Small intestine (tissue), 7 donors: ENCODE results near the gene AGPAT3. TPM values are rescaled to one million over a fixed set of nuclear protein-coding genes. Genes with fewer than 3 reads are reported as not detected.

Experiments
- DNase-seq, 2 donors: peaks; one replicate each; pipeline versions ENCODE4 v3.0.0 to v3.0.0-alpha.2; 2013
- FAIRE-seq: peaks from 2 replicates; lab custom pipeline; 2012; peaks lifted over from hg19 to GRCh38; lab: Jason Lieb, UNC
- H3K27ac ChIP-seq, 3 donors: one replicate each; pipeline ENCODE4 v1.5.1; 2013; ENCODE audit warnings: low read length in 2 of 3, mild to moderate bottlenecking in 2 of 3, control low read depth in 1 of 3, inconsistent platforms in 1 of 3, low read depth in 1 of 3, moderate library complexity in 1 of 3
- H3K27me3 ChIP-seq, 3 donors: one replicate each; pipeline ENCODE4 v1.6.1; 2013; ENCODE audit warnings: low read length in 3 of 3, inconsistent platforms in 1 of 3; ENCODE audit not compliant: control insufficient read depth in 3 of 3, insufficient read depth in 3 of 3
- H3K36me3 ChIP-seq, 3 donors: one replicate each; pipeline ENCODE4 v1.6.1; 2013; ENCODE audit warnings: low read length in 3 of 3, inconsistent platforms in 1 of 3, low read depth in 1 of 3, mild to moderate bottlenecking in 1 of 3, moderate library complexity in 1 of 3; ENCODE audit not compliant: control insufficient read depth in 3 of 3, insufficient read depth in 2 of 3
- H3K4me1 ChIP-seq, 3 donors: one replicate each; pipeline ENCODE4 v1.6.1; 2013; ENCODE audit warnings: low read length in 2 of 3, inconsistent platforms in 1 of 3, low read depth in 1 of 3, mild to moderate bottlenecking in 1 of 3, moderate library complexity in 1 of 3; ENCODE audit not compliant: control insufficient read depth in 3 of 3, insufficient read depth in 2 of 3
- H3K4me3 ChIP-seq, 3 donors: one replicate each; pipeline ENCODE4 v1.5.1; 2013; ENCODE audit warnings: low read length in 3 of 3, control low read depth in 1 of 3, inconsistent platforms in 1 of 3, low read depth in 1 of 3, mild to moderate bottlenecking in 1 of 3, moderate library complexity in 1 of 3
- H3K9me3 ChIP-seq, 2 donors: one replicate each; pipeline ENCODE4 v1.6.1; 2013; ENCODE audit warnings: low read depth in 1 of 2, low read length in 1 of 2; ENCODE audit not compliant: control insufficient read depth in 2 of 2, insufficient read depth in 1 of 2
- WGBS, 3 donors: extraction: QIAGEN DNeasy Blood & Tissue Kit; methylation state at CpG; one replicate each; pipeline ENCODE4 v1.1.7; 2013; 5-methylcytosine and 5-hydroxymethylcytosine counted together
- polyA plus RNA-seq, 4 donors: library from polyadenylated mRNA; stranded (reverse) in 3 of 4; unstranded in 1 of 4; fragments of 200-250 nt in 3 of 4; fragments of 120-200 nt in 1 of 4; gene quantifications; one replicate each; pipeline versions ENCODE4 v1.2.1 to v1.2.3, GENCODE V29; 2013
- donor health status: healthy with polysubstance abuse.
- donor health status: control.
- donor health status: control.
- donor health status: Bipolar disorder and iron deficiency.
- donor health status: healthy.

The AGPAT3 gene
- polyA plus RNA-seq, 4 donors: 21.3 to 93.2 (median 42.8) TPM

- Histone ChIP-seq H3K4me3 (no peak overlapping the region), H3K4me1 (peaks cover 0 to 15% (median 4%) of the 10 kb centered on the region in 3 donors), H3K36me3 (peaks cover 0 to 77% (median 1%) of the 10 kb centered on the region in 3 donors), H3K9me3 (peaks cover 0 to 4% of the 10 kb centered on the region in 2 donors), H3K27ac (no peak overlapping the region), H3K27me3 (no peaks in the 10 kb centered on the region)
- FAIRE-seq: no peak
- DNase-seq: no peak
- WGBS, 3 donors: 95% methylated on average over 38 to 41 of the region's 41 CpGs
Measured at GRCh38 chr21:43934716-43935705, 70.0 kb downstream of the AGPAT3 start.

- Histone ChIP-seq H3K4me1 (peaks cover 0 to 22% (median 4%) of the 10 kb centered on the region in 3 donors), H3K9me3 (peaks cover 0 to 4% of the 10 kb centered on the region in 2 donors), H3K27ac (no peak overlapping the region), H3K4me3 (no peak overlapping the region), H3K27me3 (no peaks in the 10 kb centered on the region), H3K36me3 (peaks cover 0 to 78% (median 1%) of the 10 kb centered on the region in 3 donors)
- WGBS, 3 donors: 69 to 81% (median 70%) methylated on average over 13 to 15 of the region's 15 CpGs
- FAIRE-seq: no peak
- no peak for DNase-seq
Measured at GRCh38 chr21:43935711-43936110, 70.7 kb downstream of the AGPAT3 start.

GRCh38 chr21:43936247-43936967 is 71.4 kb downstream of the AGPAT3 start:
- DNase-seq: no peak
- 78 to 87% (median 80%) methylated on average over 25 of the region's 25 CpGs for WGBS, 3 donors
- no peak for FAIRE-seq
- peaks cover 0 to 80% (median 1%) of the 10 kb centered on the region in 3 donors for H3K36me3 ChIP-seq
- no peak overlapping the region for H3K4me3 ChIP-seq
- H3K4me1 ChIP-seq: peaks cover 0 to 28% (median 4%) of the 10 kb centered on the region in 3 donors
- H3K27me3 ChIP-seq: no peaks in the 10 kb centered on the region
- no peak overlapping the region for H3K27ac ChIP-seq
- peaks cover 0 to 4% of the 10 kb centered on the region in 2 donors for H3K9me3 ChIP-seq

GRCh38 chr21:43937051-43937832 is 72.2 kb downstream of the AGPAT3 start:
- Histone ChIP-seq H3K9me3 (peaks cover 0 to 4% of the 10 kb centered on the region in 2 donors), H3K27ac (no peak overlapping the region), H3K4me3 (no peak overlapping the region), H3K36me3 (peaks cover 0 to 83% (median 0%) of the 10 kb centered on the region in 3 donors), H3K4me1 (peaks cover 0 to 28% (median 4%) of the 10 kb centered on the region in 3 donors), H3K27me3 (no peaks in the 10 kb centered on the region)
- DNase-seq (no peak), FAIRE-seq (no peak)
- 94 to 97% (median 95%) methylated on average over 12 of the region's 12 CpGs for WGBS, 3 donors

GRCh38 chr21:43937891-43938309 is 72.9 kb downstream of the AGPAT3 start:
- 92 to 94% (median 93%) methylated on average over 5 to 6 of the region's 6 CpGs for WGBS, 3 donors
- no peak overlapping the region for H3K27ac ChIP-seq
- peaks cover 0 to 4% of the 10 kb centered on the region in 2 donors for H3K9me3 ChIP-seq
- H3K36me3 ChIP-seq: peaks cover 0 to 82% (median 0%) of the 10 kb centered on the region in 3 donors
- H3K4me1 ChIP-seq: peaks cover 0 to 28% (median 4%) of the 10 kb centered on the region in 3 donors
- H3K27me3 ChIP-seq: no peaks in the 10 kb centered on the region
- no peak for DNase-seq
- no peak for FAIRE-seq
- no peak overlapping the region for H3K4me3 ChIP-seq

GRCh38 chr21:43938751-43939442 is 73.9 kb downstream of the AGPAT3 start:
- H3K9me3 ChIP-seq: peaks cover 0 to 4% of the 10 kb centered on the region in 2 donors
- WGBS, 3 donors: 6 to 22% (median 8%) methylated on average over 30 of the region's 30 CpGs
- H3K27ac ChIP-seq: peak overlapping the region in 1 of 3 donors; percentile 75
- peak; percentile 85 to 90 for DNase-seq
- peaks cover 0 to 78% (median 0%) of the 10 kb centered on the region in 3 donors for H3K36me3 ChIP-seq
- H3K4me1 ChIP-seq: peaks cover 0 to 28% (median 4%) of the 10 kb centered on the region in 3 donors
- peak overlapping the region in 2 of 3 donors; percentile 43 to 46 for H3K4me3 ChIP-seq
- no peak for FAIRE-seq
- no peaks in the 10 kb centered on the region for H3K27me3 ChIP-seq

- Histone ChIP-seq H3K4me1 (peaks cover 0 to 28% (median 4%) of the 10 kb centered on the region in 3 donors), H3K27ac (peak overlapping the region in 1 of 3 donors; percentile 21), H3K27me3 (no peaks in the 10 kb centered on the region), H3K36me3 (peaks cover 0 to 78% (median 0%) of the 10 kb centered on the region in 3 donors), H3K4me3 (no peak overlapping the region), H3K9me3 (peaks cover 0 to 4% of the 10 kb centered on the region in 2 donors)
- DNase-seq: no peak
- 61 to 79% (median 70%) methylated on average over 29 to 30 of the region's 30 CpGs for WGBS, 3 donors
- no peak for FAIRE-seq
Measured at GRCh38 chr21:43939443-43940328, 74.7 kb downstream of the AGPAT3 start.
